GM21367 (cell line): ENCODE results near the gene ACYP1.
A peak's percentile ranks its signal among the peaks of the same experiment; 100 is the strongest.

Experiments used
- ATAC-seq: cut with Tn5 transposase; IDR thresholded peaks from one replicate; pipeline ENCODE4 v1.9.1; 2021; ENCODE audit not compliant: unreplicated experiment

ACYP1 gene

DNA sequence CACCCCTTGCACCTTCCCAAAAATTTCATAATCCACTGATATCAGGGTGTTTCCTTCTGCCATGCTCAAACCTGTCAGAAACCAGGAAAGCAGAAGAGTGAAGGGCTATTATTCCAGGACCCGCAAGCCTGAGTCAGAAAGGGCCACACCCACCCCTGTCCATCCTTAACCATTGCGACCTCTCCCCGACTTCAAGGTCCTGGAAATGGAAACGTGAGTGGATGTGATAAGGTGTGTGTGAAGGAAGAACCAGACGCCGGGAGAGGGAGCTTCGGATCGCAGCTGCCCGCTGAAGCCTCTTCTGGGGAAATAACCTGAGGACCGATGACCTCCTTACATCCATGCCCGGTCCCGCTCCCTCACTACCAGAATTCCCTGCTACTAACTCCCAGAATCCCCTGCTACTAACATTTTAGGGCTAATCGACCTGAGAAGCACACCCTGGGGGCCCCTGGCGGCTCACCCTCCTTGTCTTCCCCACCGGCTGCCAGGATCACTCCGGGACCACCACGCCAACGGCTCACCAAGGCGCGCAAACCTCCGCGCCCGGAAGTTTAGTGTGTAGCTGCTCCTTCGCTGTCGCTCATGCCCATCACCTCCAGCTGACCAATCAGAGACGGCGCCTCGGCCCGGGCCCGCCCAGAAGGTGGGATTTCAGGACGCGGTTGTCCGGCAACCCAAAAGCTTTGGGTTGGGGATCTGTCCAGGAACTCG, at the start of gene ACYP1:
Gene ACYP1 (minus strand): TSS at position 534 of the 714 bp plus-strand sequence. CDS start 471 bp downstream, at position 63.
- ATAC-seq, result peak; percentile 90

GRCh38 chr14:75109877-75110276, 46.1 kb upstream of the ACYP1 start:
- ATAC-seq, result no peak

- no peak for ATAC-seq
Measured at GRCh38 chr14:75107186-75107585, 43.4 kb upstream of the ACYP1 start.

GRCh38 chr14:75101491-75101890, 37.7 kb upstream of the ACYP1 start:
- no peak for ATAC-seq

- ATAC-seq, result no peak
Measured at GRCh38 chr14:75098682-75099081, 34.9 kb upstream of the ACYP1 start.

DNA sequence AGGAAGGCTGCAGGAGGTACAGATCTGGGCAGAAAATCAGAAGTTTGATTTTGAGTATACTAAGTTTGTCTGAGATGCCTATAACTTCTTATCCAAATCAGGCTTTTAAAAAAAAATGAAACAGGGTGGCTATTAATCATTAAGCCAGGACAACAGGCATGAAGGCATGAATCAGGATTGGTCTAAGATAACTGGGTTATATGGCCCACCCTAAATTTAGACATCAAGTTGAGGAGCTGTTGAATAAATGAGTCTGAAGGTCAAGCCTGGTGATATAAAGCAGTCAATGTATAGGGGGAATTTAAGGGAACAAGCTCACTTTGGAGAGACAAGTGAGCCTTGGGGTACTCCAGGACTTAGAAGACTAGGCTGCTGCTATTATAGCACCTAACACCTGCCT, 34.4 kb upstream of the ACYP1 start:
- ATAC-seq, result no peak

GRCh38 chr14:75096959-75097358, 33.1 kb upstream of the ACYP1 start:
- no peak for ATAC-seq

DNA sequence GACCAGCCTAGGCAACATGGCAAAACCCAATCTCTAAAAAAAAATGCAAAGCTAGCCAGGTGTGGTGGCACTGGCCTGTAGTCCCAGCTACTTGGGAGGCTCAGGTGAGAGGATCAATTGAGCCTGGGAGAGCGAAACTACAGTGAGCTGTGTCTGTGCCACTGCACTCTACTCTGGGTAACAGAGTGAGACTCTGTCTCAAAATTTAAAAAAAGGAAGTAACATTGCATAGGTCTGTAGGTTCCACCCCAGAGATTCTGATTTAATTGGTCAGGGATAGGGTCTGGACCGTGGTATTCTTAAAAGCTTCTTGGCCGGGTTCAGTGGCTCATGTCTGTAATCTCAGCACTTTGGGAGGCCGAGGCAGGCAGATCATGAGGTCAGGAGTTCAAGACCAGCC, 31.9 kb upstream of the ACYP1 start:
- no peak for ATAC-seq

DNA sequence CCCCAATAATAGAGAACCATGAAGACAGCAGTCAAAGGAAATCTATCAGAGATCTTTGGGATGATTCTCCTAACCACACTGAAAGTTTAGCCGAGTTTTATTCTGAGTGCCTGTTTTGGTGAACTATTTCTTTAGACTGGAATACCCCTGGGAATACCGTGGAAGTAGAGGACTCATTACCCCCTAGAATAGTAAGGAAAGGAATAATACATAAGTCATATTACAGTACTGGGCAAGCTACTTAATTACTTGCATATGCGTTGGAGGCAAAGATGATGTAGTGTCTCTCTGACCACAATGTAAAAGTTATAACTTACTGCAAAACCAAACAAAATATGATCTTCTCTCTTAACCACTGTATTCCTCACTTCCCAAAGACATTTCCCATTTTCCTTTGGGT, 31.1 kb upstream of the ACYP1 start:
- no peak for ATAC-seq

- ATAC-seq, result no peak
Measured at GRCh38 chr14:75092698-75093097, 28.9 kb upstream of the ACYP1 start.

- no peak for ATAC-seq
Measured at GRCh38 chr14:75091251-75091650, 27.4 kb upstream of the ACYP1 start.

DNA sequence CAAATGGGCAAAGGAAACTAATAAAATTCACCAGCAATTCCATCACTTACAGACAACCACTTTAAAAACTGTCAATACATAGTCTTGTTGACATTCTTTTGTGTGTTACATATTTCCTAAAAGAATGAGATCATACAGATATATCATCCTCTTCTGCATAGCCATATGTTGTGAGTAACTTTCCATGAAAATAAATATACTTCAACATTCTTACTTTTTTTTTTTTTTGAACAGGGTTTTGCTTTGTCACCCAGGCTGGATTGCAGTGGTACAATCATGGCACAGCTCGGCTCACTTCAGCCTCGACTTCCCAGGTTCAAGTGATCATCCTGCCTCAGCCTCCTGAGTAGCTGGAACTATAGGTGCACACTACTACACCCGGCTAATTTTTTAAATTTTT, 26.5 kb upstream of the ACYP1 start:
- ATAC-seq, result no peak

GRCh38 chr14:75088566-75089373, 24.9 kb upstream of the ACYP1 start:
- no peak for ATAC-seq

DNA sequence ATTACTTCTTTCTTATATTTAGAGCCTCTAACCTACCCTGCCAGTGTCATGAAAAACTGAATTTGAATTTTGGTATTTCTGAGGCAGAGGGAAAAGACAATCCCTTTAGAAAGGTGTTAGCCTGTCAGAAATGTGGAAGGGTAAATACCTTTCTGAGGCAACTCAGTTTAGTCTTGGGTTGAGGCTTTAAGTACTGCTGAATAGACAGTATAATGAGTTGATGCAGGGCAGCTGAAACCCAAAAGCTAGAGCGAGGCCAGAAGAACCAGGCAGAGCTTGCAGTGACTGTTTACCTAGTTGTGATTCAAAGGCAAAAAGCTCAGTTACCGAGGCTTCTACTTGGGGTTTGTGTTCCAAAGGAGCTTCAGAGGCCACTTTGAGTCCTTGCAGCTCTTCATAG, 24.3 kb upstream of the ACYP1 start:
- ATAC-seq, result no peak

- no peak for ATAC-seq
Measured at GRCh38 chr14:75084513-75084912, 20.7 kb upstream of the ACYP1 start.

DNA sequence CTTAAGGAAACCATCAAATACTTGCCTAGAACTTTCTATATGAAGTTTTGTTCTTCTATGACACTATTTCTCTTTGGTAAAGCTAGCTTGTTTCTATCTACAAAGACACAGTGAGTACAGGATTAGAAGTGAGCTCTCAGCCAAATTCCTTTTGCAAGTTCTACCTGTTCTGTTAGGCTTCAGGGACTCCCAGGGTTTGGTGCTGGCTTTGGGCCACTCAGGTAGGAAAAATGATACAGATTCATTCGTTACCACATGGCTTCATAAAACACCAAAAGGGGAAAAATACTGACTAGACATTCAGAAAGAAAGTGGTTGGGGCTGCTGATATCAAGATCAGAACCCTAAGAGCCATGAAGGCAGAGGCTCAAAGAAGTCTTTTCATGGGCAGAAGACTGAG, 19.4 kb upstream of the ACYP1 start:
- no peak for ATAC-seq

DNA sequence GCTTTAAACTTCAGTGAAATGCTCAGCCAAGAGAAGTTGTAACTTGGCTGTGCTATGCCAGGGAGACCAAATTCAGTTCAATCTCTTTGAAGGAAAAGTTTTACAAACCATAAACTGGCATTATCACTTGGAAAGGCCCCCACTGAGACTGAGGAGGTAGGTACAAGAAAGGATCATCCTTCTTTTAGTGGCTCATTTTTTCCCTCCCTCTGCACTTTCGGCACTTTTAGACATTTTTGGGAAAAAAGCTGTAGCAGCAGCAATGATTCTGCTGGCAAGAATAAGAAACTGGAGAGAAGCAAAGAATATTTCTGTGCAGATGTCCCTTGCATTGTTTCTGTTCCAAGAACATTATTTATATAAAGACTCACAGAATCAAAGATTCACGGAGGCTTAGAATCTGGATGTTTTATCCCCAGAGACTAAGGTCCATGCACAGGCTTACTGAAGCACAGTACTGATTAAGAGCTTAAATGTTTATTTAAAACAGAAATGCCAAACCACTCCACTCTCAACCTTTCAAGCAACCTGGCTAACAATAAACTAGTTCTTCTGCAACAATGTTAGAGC, 17.9 kb upstream of the ACYP1 start:
- no peak for ATAC-seq

DNA sequence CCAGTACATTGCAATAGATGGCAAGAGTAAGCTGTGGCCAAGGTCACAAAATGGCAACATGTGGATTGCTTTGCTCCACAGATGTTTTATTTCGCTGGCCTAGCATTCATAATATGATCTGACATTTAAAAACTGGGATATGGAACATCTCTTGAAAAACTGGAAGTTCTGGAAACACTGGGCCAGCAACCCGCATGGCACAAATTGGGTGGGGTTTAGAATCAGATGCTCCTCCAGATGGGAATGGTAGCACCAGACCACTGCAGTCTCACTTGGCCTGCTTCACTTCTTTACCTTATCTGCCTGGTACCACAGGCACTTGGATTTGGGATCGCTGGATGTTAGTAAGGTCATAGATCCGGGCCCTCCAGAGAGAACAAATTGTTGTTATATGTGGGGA, 15.7 kb upstream of the ACYP1 start:
- ATAC-seq, result no peak

GRCh38 chr14:75077794-75078193, 14.0 kb upstream of the ACYP1 start:
- ATAC-seq, result no peak

- ATAC-seq, result no peak
Measured at GRCh38 chr14:75070383-75070782, 6.6 kb upstream of the ACYP1 start.

DNA sequence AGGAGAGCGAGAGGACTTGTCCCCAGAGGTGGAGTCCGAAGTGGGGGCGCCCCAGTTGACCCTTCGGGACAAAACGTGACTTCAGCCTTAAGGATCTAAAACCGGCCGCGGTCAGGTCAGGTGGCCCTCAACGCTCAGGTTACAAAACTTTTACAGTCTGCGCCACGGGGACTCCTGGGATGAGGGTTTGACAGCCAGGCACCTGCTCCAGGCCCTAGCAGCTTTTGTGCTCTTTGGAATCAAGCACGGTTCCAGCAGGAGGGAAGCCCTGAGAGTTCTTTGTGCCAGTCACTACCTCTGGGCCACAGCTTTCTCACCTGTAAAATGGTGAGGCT, 6.0 kb upstream of the ACYP1 start:
- no peak for ATAC-seq

GRCh38 chr14:75069121-75069810, 5.4 kb upstream of the ACYP1 start, which contains the start of gene ZC2HC1C:
TSS of gene ZC2HC1C (plus strand) at chr14:75069641. CDS start at chr14:75070574, 933 bp downstream.
- peak; percentile 62 for ATAC-seq
